Activated naive CD8-positive, alpha-beta T cell treated with anti-CD3 and anti-CD28 coated beads for 36 hours (primary cell): Measurements from ENCODE around the gene TTLL11. TPM values are rescaled to one million over a fixed set of nuclear protein-coding genes. Genes with fewer than 3 reads are reported as not detected.

Experiments
- DNase-seq: peaks from one replicate; pipeline ENCODE4 v3.0.0; 2021
- H3K27ac Mint-ChIP-seq: one replicate; pipeline ENCODE4 v1.8.0; 2022; ENCODE audit warnings: mild to moderate bottlenecking, moderate library complexity, mixed read lengths
- H3K27me3 Mint-ChIP-seq: one replicate; pipeline ENCODE4 v1.8.0; 2022; ENCODE audit warnings: mild to moderate bottlenecking, mixed read lengths
- H3K36me3 Mint-ChIP-seq: one replicate; pipeline ENCODE4 v1.8.0; 2021; ENCODE audit warnings: mild to moderate bottlenecking, mixed read lengths
- H3K4me1 Mint-ChIP-seq: one replicate; pipeline ENCODE4 v1.8.0; 2021; ENCODE audit warnings: mixed read lengths
- H3K4me3 Mint-ChIP-seq: one replicate; pipeline ENCODE4 v1.8.0; 2022; ENCODE audit warnings: mild to moderate bottlenecking, moderate library complexity, mixed read lengths
- H3K9me3 Mint-ChIP-seq: one replicate; pipeline ENCODE4 v1.8.0; 2022; ENCODE audit warnings: mixed read lengths
- total RNA-seq, 2 experiments: library from RNA; stranded (reverse); gene quantifications; one replicate each; pipeline ENCODE4 v1.2.3, GENCODE V29; 2021

The TTLL11 gene
- total RNA-seq, 2 experiments from 2014 or later: 2.5 to 2.8 TPM

GRCh38 chr9:122033775-122034373 is 59.2 kb downstream of the TTLL11 start:
- Mint-ChIP-seq H3K4me3 (no peak overlapping the region), H3K36me3 (peaks cover 8% of the 10 kb centered on the region), H3K9me3 (no peaks in the 10 kb centered on the region), H3K27me3 (no peaks in the 10 kb centered on the region), H3K4me1 (no peaks in the 10 kb centered on the region), H3K27ac (no peak overlapping the region)
- DNase-seq: no peak

- Mint-ChIP-seq H3K4me1 (no peaks in the 10 kb centered on the region), H3K4me3 (no peak overlapping the region), H3K27ac (no peak overlapping the region), H3K36me3 (peaks cover 12% of the 10 kb centered on the region), H3K9me3 (peaks cover 3% of the 10 kb centered on the region), H3K27me3 (no peaks in the 10 kb centered on the region)
- DNase-seq: no peak
Measured at GRCh38 chr9:122032346-122032745, 60.8 kb downstream of the TTLL11 start.

DNA sequence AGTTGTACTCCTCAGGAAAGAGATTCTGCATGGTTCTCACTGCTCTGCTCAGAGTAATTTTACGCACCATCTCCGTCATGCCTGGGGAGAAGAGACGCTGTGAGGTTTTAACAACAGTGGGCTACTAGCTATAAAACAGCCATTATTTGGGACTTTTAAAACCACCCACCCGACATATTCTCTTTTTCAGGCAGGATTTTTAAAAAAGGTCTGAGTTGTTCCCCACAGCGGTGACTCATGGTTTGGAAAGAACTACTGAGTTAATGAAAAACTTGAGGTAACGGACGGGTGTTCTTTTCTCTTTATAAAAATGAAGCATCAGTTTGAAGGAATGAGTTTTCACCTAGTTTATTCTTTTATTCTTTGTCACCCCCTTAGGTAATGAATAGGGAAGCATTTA is 61.3 kb downstream of the TTLL11 start:
- DNase-seq: no peak
- peaks cover 3% of the 10 kb centered on the region for H3K9me3 Mint-ChIP-seq
- no peak overlapping the region for H3K27ac Mint-ChIP-seq
- H3K27me3 Mint-ChIP-seq: no peaks in the 10 kb centered on the region
- no peak overlapping the region for H3K4me3 Mint-ChIP-seq
- no peaks in the 10 kb centered on the region for H3K4me1 Mint-ChIP-seq
- peaks cover 17% of the 10 kb centered on the region for H3K36me3 Mint-ChIP-seq

DNA sequence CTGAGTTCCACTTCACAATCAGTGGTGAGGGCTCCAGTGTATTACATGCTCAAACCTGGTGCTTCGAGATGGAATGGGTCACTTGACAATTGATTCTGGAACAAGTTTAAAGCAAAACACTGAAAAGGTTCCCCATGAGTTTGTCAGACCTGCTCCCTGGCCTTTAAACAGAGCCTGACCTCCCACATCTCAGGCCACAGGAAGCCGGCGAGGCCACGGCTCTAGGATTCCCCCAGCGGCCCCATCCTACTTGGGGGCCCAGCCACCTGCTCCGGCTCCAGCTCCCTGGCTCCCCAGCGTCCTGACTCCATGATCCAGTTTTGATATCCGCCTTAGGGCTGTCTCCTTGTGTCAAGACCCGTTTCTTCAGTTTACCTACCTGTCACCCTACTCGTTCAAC is 62.0 kb downstream of the TTLL11 start:
- Mint-ChIP-seq H3K36me3 (peaks cover 18% of the 10 kb centered on the region), H3K27ac (no peak overlapping the region), H3K4me3 (no peak overlapping the region), H3K9me3 (peaks cover 3% of the 10 kb centered on the region), H3K27me3 (no peaks in the 10 kb centered on the region), H3K4me1 (no peaks in the 10 kb centered on the region)
- DNase-seq: no peak

- Mint-ChIP-seq H3K9me3 (peaks cover 3% of the 10 kb centered on the region), H3K4me3 (no peak overlapping the region), H3K36me3 (peaks cover 26% of the 10 kb centered on the region), H3K4me1 (no peaks in the 10 kb centered on the region), H3K27ac (no peak overlapping the region), H3K27me3 (no peaks in the 10 kb centered on the region)
- DNase-seq: no peak
Measured at GRCh38 chr9:122030357-122030756, 62.8 kb downstream of the TTLL11 start.

DNA sequence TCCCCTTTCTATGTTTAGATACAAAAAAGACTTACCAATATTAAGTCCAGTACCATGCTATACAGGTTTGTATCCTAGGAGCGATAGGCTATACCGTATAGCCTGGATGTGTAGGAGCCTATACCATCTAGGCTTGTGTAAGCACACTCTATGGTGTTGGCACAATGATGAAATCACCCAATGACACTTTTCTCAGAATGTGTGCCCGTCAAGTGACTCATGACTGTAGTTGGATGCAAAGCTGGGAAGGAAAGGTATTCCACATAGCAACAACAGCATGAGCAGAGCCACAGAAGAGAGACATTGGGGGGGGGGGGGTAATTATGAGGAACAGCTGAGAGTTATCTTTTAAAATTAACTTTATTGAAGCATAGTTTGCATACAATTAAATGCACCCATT is 63.2 kb downstream of the TTLL11 start:
- Mint-ChIP-seq H3K4me1 (no peaks in the 10 kb centered on the region), H3K9me3 (peaks cover 3% of the 10 kb centered on the region), H3K27me3 (no peaks in the 10 kb centered on the region), H3K4me3 (no peak overlapping the region), H3K36me3 (peaks cover 26% of the 10 kb centered on the region), H3K27ac (no peak overlapping the region)
- no peak for DNase-seq

GRCh38 chr9:122028089-122028488 is 65.0 kb downstream of the TTLL11 start:
- Mint-ChIP-seq H3K9me3 (peaks cover 9% of the 10 kb centered on the region), H3K27me3 (no peaks in the 10 kb centered on the region), H3K36me3 (peaks cover 35% of the 10 kb centered on the region), H3K4me3 (no peak overlapping the region), H3K27ac (no peak overlapping the region), H3K4me1 (no peaks in the 10 kb centered on the region)
- DNase-seq: no peak

DNA sequence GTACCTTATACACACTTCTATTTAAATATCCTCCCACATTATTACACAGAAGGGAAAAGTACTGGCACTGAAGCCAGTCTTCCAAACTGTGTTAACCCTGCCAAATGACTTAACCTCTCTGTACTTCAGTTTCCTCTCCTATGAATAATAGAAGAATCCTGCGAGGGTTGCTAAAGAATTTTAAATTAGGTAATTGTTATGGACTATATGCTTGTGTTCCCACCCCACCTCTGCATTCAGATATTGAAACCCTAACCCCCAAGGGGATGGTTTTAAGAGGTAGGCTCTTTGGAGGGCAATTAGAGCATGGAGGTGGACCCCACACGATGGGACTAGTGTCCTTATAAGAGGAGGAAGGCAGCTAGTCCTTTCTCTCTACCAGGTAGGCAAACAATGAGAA is 72.7 kb downstream of the TTLL11 start:
- Mint-ChIP-seq H3K4me3 (no peak overlapping the region), H3K4me1 (no peaks in the 10 kb centered on the region), H3K36me3 (peaks cover 18% of the 10 kb centered on the region), H3K27ac (no peak overlapping the region), H3K27me3 (no peaks in the 10 kb centered on the region), H3K9me3 (peaks cover 6% of the 10 kb centered on the region)
- DNase-seq: no peak

DNA sequence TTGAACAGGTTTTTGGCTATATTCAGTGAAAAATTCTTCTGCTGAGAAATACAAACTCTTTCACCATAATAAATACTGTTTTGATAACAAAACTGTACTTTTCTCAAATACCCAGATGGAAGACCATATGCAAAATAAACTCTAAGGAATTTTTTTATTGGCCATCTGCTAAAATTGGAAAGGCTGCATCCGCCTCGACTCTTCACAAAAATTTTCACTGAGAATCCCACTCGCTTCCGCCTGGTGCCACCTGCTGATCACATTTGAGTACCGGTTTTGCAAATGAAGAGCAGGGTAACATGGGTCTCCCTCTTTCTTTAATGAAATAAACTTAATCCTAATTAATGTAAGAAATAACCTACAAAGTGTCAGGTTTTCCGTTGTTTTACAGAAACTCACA is 76.4 kb downstream of the TTLL11 start:
- Mint-ChIP-seq H3K27ac (no peak overlapping the region), H3K4me3 (no peak overlapping the region), H3K9me3 (no peaks in the 10 kb centered on the region), H3K27me3 (no peaks in the 10 kb centered on the region), H3K36me3 (peaks cover 5% of the 10 kb centered on the region), H3K4me1 (peaks cover 5% of the 10 kb centered on the region)
- no peak for DNase-seq

- Mint-ChIP-seq H3K27me3 (no peaks in the 10 kb centered on the region), H3K4me1 (peaks cover 5% of the 10 kb centered on the region), H3K9me3 (no peaks in the 10 kb centered on the region), H3K27ac (no peak overlapping the region), H3K36me3 (peaks cover 5% of the 10 kb centered on the region), H3K4me3 (no peak overlapping the region)
- no peak for DNase-seq
Measured at GRCh38 chr9:122016309-122016708, 76.8 kb downstream of the TTLL11 start.

GRCh38 chr9:122015170-122015821 is 77.8 kb downstream of the TTLL11 start:
- Mint-ChIP-seq H3K27me3 (no peaks in the 10 kb centered on the region), H3K9me3 (peaks cover 6% of the 10 kb centered on the region), H3K36me3 (peaks cover 5% of the 10 kb centered on the region), H3K4me3 (no peak overlapping the region), H3K4me1 (peaks cover 5% of the 10 kb centered on the region), H3K27ac (no peak overlapping the region)
- DNase-seq: no peak

- no peak for DNase-seq
- peaks cover 2% of the 10 kb centered on the region for H3K36me3 Mint-ChIP-seq
- H3K4me1 Mint-ChIP-seq: peaks cover 5% of the 10 kb centered on the region
- no peak overlapping the region for H3K4me3 Mint-ChIP-seq
- peaks cover 6% of the 10 kb centered on the region for H3K9me3 Mint-ChIP-seq
- H3K27me3 Mint-ChIP-seq: no peaks in the 10 kb centered on the region
- no peak overlapping the region for H3K27ac Mint-ChIP-seq
Measured at GRCh38 chr9:122011818-122012498, 81.2 kb downstream of the TTLL11 start.

- H3K27ac Mint-ChIP-seq: no peak overlapping the region
- no peak for DNase-seq
- H3K36me3 Mint-ChIP-seq: peaks cover 2% of the 10 kb centered on the region
- H3K4me1 Mint-ChIP-seq: peaks cover 5% of the 10 kb centered on the region
- H3K9me3 Mint-ChIP-seq: peaks cover 6% of the 10 kb centered on the region
- H3K4me3 Mint-ChIP-seq: no peak overlapping the region
- H3K27me3 Mint-ChIP-seq: no peaks in the 10 kb centered on the region
Measured at GRCh38 chr9:122008559-122008958, 84.5 kb downstream of the TTLL11 start.

DNA sequence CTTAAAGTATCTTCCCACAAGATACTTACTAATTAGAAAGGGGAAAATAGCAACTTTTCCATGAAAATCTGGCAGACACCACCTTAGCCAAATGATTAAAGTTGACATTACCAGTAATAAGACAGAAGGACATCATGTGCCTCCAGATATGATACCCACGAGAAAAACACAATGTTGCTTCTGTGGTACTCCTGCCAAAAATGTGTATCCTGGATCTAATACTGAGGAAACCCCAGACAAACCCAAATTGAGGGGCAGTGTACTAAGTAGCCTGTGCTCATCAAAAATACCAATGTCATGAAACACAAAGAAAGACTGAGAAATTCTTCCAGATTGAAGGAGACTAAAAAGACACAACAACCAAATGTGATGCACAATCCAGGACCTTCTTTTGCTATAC is 85.3 kb downstream of the TTLL11 start:
- no peak for DNase-seq
- Mint-ChIP-seq H3K4me1 (peaks cover 5% of the 10 kb centered on the region), H3K27ac (no peak overlapping the region), H3K36me3 (no peaks in the 10 kb centered on the region), H3K9me3 (peaks cover 6% of the 10 kb centered on the region), H3K27me3 (no peaks in the 10 kb centered on the region), H3K4me3 (no peak overlapping the region)

DNA sequence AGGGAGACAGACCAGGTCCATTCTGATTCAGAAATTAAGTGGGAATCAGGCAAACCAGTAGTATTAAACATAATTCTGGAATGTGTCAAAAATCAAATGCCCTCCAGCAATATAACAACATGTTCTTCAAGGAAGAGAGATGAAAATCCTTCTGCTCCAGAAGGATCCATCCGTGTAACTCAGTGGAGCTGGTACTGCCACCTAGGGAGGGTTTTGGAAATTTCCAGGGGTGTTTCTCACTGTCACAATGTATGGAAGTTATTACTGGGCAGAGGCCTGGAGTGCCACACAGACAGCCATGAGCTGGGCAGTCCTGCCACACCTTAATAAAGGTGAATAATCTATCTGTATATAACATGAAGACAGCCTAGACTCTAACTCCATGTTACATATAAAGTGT is 87.5 kb downstream of the TTLL11 start:
- Mint-ChIP-seq H3K9me3 (peaks cover under 1% of the 10 kb centered on the region), H3K4me3 (no peak overlapping the region), H3K27ac (no peak overlapping the region), H3K27me3 (no peaks in the 10 kb centered on the region), H3K4me1 (no peaks in the 10 kb centered on the region), H3K36me3 (no peaks in the 10 kb centered on the region)
- DNase-seq: no peak

DNA sequence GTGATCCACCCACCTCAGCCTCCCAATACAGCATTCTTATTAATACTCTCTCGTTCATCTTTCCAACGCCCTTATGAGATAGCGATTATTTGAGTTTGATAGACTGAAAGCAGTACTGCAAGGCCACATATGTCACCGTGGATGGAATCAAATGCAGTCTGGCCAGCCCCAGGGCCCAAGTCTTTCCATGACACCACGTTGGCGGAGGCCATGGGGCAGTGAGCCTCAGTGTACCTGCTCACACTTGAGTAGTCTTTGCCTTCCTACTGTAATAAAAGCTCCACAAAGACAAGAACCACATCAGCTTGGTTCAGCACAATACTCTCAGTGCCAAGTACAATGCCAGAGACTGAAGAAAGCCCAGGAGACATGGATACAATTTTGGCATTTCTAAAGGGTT is 88.5 kb downstream of the TTLL11 start:
- Mint-ChIP-seq H3K9me3 (no peaks in the 10 kb centered on the region), H3K27ac (no peak overlapping the region), H3K4me1 (no peaks in the 10 kb centered on the region), H3K27me3 (no peaks in the 10 kb centered on the region), H3K36me3 (no peaks in the 10 kb centered on the region), H3K4me3 (no peak overlapping the region)
- no peak for DNase-seq
